Karpas-422 (cell line): ENCODE measurements around the gene PLXNA1. TPM values are rescaled to one million over a fixed set of nuclear protein-coding genes. Genes with fewer than 3 reads are reported as not detected.

Experiments used
- DNase-seq: peaks from one replicate; pipeline ENCODE4 v3.0.0-alpha.2; 2015
- H2AFZ ChIP-seq: fragments of 200-600 bp; sonication (generic); 2 replicates; pipeline ENCODE4 v1.6.1; 2014; ENCODE audit warnings: antibody characterized with exemption, low read length, mixed read lengths
- H3K27ac ChIP-seq: fragments of 200-600 bp; sonication (generic); 2 replicates; pipeline ENCODE4 v1.5.1; 2014; ENCODE audit warnings: mild to moderate bottlenecking, low read length, moderate library complexity
- H3K27me3 ChIP-seq: fragments of 200-600 bp; sonication (generic); 2 replicates; pipeline ENCODE4 v1.6.1; 2014; ENCODE audit warnings: low read length, mixed read lengths
- H3K36me3 ChIP-seq: fragments of 200-600 bp; sonication (generic); 2 replicates; pipeline ENCODE4 v1.6.1; 2014; ENCODE audit warnings: low read length, mixed read lengths; ENCODE audit not compliant: insufficient read depth
- H3K4me1 ChIP-seq: fragments of 200-600 bp; sonication (generic); 2 replicates; pipeline ENCODE4 v1.6.1; 2014; ENCODE audit warnings: mild to moderate bottlenecking, low read length, mixed read lengths
- H3K4me2 ChIP-seq: fragments of 200-600 bp; sonication (generic); 2 replicates; pipeline ENCODE4 v1.6.1; 2014; ENCODE audit warnings: low read length, low read depth, mild to moderate bottlenecking; ENCODE audit not compliant: poor library complexity, severe bottlenecking
- H3K4me3 ChIP-seq: fragments of 200-600 bp; sonication (generic); 2 replicates; pipeline ENCODE4 v1.5.1; 2014; ENCODE audit warnings: mild to moderate bottlenecking, antibody characterized with exemption, low read length, mixed read lengths
- H3K79me2 ChIP-seq: fragments of 200-600 bp; sonication (generic); 2 replicates; pipeline ENCODE4 v1.6.1; 2014; ENCODE audit warnings: mild to moderate bottlenecking, low read length, mixed read lengths
- H3K9ac ChIP-seq: fragments of 200-600 bp; sonication (generic); 2 replicates; pipeline ENCODE4 v1.6.0; 2014; ENCODE audit warnings: low read length
- H3K9me2 ChIP-seq: fragments of 200-600 bp; sonication (generic), shearing (Covaris generic); replicated peaks from 2 replicates; pipeline ENCODE4 v1.6.0; 2014; ENCODE audit warnings: mild to moderate bottlenecking, low read length, moderate library complexity; ENCODE audit not compliant: insufficient read depth
- H3K9me3 ChIP-seq: fragments of 300-700, 200-600 bp; sonication (generic); 2 replicates; pipeline ENCODE4 v1.6.1; 2014; ENCODE audit warnings: low read length, mixed read lengths
- H4K20me1 ChIP-seq: fragments of 200-600 bp; sonication (generic); 2 replicates; pipeline ENCODE4 v1.6.1; 2014; ENCODE audit warnings: mild to moderate bottlenecking, antibody characterized with exemption, low read length, low read depth; ENCODE audit not compliant: insufficient read depth
- total RNA-seq: library from RNA; depleted of rRNA; stranded (reverse); fragments of >200 nt; shearing (Covaris generic); gene quantifications from 2 replicates; pipeline ENCODE4 v1.2.3, GENCODE V29; 2014; ENCODE audit warnings: low replicate concordance

Gene PLXNA1
- total RNA-seq, 1 experiment from 2014 or later, result 7.5 TPM

DNA sequence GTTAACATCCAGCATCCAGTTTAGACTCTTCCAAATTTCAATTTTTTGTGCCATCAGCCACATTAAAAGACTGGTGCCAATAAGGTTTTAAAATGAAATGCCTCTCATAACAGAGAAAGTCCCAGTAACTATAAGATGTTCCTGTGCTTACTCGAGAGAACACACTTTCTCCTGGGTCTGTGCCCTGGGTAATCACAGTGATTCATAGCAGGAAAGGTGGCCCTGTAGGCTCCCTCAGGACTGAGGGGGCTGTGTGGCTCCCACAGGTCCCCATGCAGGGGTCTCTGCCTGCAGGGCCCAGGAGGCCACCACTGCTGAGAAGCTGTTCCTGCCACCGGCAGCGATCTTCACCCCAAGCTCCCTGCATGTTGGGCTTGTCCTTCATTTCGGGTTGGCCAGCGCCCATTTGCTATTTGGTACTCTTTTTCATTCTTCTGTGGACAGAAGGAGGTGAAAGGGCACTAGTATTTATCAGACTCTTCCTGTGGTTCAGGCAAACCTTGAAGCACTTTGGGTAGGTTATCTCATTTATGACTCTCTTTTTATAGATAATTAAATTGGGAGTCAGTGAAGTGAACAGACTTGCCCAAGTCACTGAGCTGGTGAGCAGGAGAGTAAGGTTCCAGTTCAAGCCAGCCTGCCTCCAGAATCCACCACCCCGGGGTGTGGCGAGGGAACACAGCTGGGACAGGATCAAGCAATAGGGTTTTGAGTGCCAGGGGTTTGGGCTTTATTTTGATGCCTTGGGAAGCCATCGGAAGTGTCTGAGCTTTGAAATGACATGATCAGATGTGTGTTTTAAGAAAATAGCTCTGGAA lies 44.2 kb upstream of the PLXNA1 start:
- Histone ChIP-seq H2AFZ (no peak overlapping the region), H3K36me3 (no peaks in the 10 kb centered on the region), H3K9ac (no peak overlapping the region), H3K79me2 (no peaks in the 10 kb centered on the region), H3K4me1 (no peaks in the 10 kb centered on the region), H3K4me3 (no peak overlapping the region), H3K9me3 (no peaks in the 10 kb centered on the region), H3K27ac (no peak overlapping the region), H3K27me3 (no peaks in the 10 kb centered on the region), H4K20me1 (peaks cover 20% of the 10 kb centered on the region; the same call in 1 of the 2 replicates), H3K9me2 (no peaks in the 10 kb centered on the region), H3K4me2 (no peak overlapping the region)
- no peak for DNase-seq

DNA sequence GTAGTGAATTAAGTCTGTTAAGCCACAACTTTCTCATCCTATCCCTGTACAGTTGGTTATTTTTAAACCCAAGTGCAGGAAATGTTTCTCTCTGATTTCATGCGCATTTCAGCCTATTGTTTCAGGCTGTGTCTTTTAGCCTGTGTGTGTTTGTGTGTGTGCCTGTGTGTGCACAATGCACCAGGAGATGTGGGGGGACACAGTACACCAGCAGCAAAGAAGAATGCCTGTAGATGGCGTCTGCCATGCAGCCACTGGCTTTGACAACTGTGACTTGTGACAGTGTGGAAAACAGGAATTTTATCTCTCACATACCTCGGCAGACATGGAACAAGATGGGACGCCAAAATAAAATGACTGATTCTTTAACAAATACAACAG lies 43.6 kb upstream of the PLXNA1 start:
- no peaks in the 10 kb centered on the region for H3K36me3 ChIP-seq
- H3K27ac ChIP-seq, result no peak overlapping the region
- H3K27me3 ChIP-seq, result no peaks in the 10 kb centered on the region
- no peak overlapping the region for H3K4me3 ChIP-seq
- H3K9me2 ChIP-seq, result no peaks in the 10 kb centered on the region
- H4K20me1 ChIP-seq, result peaks cover 24% of the 10 kb centered on the region; the same call in 1 of the 2 replicates
- H2AFZ ChIP-seq, result no peak overlapping the region
- no peak overlapping the region for H3K4me2 ChIP-seq
- no peak overlapping the region for H3K9ac ChIP-seq
- H3K4me1 ChIP-seq, result no peaks in the 10 kb centered on the region
- H3K9me3 ChIP-seq, result no peaks in the 10 kb centered on the region
- DNase-seq, result no peak
- no peaks in the 10 kb centered on the region for H3K79me2 ChIP-seq

DNA sequence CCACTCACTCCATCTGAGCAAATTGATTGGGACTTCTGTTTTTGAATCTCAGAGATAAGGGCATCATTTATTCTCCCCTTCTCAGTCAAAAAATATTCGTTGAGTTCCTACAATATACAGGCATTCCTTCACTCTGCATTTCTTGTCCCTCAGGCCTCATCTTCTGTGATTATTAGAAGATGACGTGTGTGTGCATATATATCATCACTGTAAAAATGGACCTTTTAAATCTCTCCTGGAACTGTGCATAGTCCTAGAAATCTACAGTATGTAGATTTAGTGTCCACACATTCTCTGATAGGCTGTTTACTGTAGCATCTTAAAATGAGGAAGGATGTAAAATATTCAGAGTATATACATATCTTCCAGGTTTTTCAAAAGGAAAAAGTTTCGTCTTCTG lies 43.2 kb upstream of the PLXNA1 start:
- no peaks in the 10 kb centered on the region for H3K4me1 ChIP-seq
- no peak overlapping the region for H3K4me2 ChIP-seq

DNA sequence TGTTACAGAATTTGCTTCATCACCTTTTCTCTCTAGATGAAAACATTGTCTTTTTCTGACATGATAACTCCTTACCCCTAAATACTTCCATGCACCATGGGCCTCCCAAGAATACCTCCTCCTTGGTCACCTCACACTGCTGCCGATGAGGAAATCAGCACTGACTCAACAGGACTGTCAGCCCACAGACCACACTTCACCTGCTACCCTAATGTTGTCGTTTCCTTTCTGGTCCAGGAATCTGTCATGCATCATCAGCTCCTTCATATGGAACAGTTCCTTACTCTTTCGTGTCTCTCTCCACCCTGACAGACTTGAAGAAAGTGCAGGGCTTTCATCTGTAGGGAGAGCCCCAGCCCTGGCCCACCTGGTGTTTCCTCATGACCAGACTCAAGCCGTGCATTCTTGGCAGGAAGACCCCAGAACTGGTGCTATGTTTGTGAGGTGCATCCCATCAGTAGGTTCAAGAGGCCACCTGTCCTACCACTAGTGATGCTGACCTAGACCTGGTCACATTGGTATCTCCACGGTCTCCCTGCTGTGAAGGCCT lies 41.1 kb upstream of the PLXNA1 start:
- H3K27ac ChIP-seq, result no peak overlapping the region

More for the DNA sequence above, 43.2 kb upstream of the PLXNA1 start:
- H3K27ac ChIP-seq, result no peak overlapping the region
- H2AFZ ChIP-seq, result no peak overlapping the region
- DNase-seq, result no peak
- no peaks in the 10 kb centered on the region for H3K9me2 ChIP-seq
- H3K9me3 ChIP-seq, result no peaks in the 10 kb centered on the region
- peaks cover 24% of the 10 kb centered on the region; the same call in 1 of the 2 replicates for H4K20me1 ChIP-seq
- H3K4me3 ChIP-seq, result no peak overlapping the region
- H3K79me2 ChIP-seq, result no peaks in the 10 kb centered on the region
- no peaks in the 10 kb centered on the region for H3K27me3 ChIP-seq
- H3K36me3 ChIP-seq, result no peaks in the 10 kb centered on the region
- H3K9ac ChIP-seq, result no peak overlapping the region

DNA sequence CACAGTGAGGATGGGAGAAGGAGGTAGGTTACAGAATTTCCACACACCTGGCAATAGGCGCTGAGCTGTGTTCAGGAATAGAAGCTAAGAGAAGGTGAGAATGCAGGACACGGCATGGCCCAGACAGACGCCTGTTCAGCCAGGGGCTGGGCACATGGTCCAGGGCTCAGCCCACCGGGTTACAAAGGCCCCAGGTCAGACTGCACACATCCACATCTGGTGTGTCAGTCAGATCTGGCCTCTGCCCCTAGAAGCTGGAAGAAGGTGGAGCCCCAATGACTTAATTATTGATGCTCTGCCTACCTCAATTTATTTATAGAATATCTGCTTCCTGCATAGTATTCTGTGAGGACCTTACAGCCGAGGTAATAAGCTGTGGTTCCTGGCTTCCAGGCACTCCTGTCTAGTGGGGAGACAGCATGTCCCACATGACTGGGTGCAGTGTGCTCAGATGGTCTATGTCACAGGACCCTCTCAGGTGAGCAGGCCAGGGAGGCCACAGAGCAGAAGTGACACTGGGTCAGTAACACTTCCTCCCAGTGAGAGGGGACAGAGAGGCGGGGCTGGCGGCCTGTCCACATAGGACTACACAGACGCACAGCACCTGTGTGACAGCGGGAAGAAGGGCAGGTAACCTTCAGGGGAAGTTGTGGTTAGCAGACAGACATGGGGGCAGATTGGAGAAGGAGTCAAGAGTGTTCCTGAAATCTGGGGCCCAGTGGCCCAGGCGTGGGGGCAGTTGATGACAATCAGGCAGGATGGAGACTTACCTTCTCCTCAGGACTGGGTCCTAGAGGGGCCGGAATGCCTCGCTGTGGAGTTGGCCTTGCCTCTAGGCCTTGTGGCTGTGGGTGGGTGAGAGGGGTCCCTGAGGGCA lies 38.6 kb upstream of the PLXNA1 start:
- H3K36me3 ChIP-seq, result no peaks in the 10 kb centered on the region
- H3K27me3 ChIP-seq, result no peaks in the 10 kb centered on the region
- no peak overlapping the region for H3K27ac ChIP-seq
- no peak overlapping the region for H3K4me3 ChIP-seq
- no peak overlapping the region for H3K4me2 ChIP-seq
- no peaks in the 10 kb centered on the region for H3K9me2 ChIP-seq
- H3K4me1 ChIP-seq, result no peaks in the 10 kb centered on the region
- 0 out of 2 replicates have a peak, but pooled peaks cover 15% of the 10 kb centered on the region for H4K20me1 ChIP-seq
- no peak overlapping the region for H3K9ac ChIP-seq
- no peaks in the 10 kb centered on the region for H3K79me2 ChIP-seq
- H2AFZ ChIP-seq, result no peak overlapping the region
- H3K9me3 ChIP-seq, result no peaks in the 10 kb centered on the region
- no peak for DNase-seq

More for the DNA sequence above, 41.1 kb upstream of the PLXNA1 start:
- no peak overlapping the region for H3K4me2 ChIP-seq
- no peaks in the 10 kb centered on the region for H3K27me3 ChIP-seq
- H3K4me3 ChIP-seq, result no peak overlapping the region
- H3K9me2 ChIP-seq, result no peaks in the 10 kb centered on the region
- H3K9ac ChIP-seq, result no peak overlapping the region
- H3K4me1 ChIP-seq, result no peaks in the 10 kb centered on the region
- H4K20me1 ChIP-seq, result peaks cover 20% of the 10 kb centered on the region; the same call in 1 of the 2 replicates
- no peak overlapping the region for H2AFZ ChIP-seq
- H3K36me3 ChIP-seq, result no peaks in the 10 kb centered on the region
- H3K9me3 ChIP-seq, result no peaks in the 10 kb centered on the region
- no peaks in the 10 kb centered on the region for H3K79me2 ChIP-seq
- no peak for DNase-seq

DNA sequence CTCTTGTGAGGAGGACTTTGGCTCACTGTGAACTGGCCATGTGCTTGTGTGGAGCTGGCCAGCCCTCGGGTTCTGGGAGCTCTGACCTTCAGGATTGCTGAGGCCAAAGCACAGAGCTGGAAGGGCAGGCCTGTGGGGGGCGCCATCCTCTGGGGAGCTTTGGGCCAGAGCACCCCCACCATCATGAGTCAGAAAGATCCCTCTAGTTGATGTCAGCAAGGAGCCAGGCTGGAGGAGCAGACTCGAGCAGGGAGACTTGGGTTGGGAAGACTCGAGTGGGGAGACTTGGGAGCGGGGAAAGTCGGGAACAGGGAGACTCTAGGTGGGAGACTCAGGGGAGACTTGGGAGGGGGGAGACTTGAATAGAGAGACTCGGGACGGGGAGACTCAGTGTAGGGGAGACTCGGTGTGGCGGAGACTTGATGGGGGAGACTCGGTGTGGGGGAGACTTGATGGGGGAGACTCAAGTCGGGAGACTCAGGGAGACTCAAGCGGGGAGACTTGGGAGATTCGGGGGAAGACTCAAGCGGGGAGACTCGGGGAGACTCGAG lies 37.7 kb upstream of the PLXNA1 start:
- Histone ChIP-seq H3K27ac (no peak overlapping the region), H3K36me3 (no peaks in the 10 kb centered on the region), H3K9me3 (no peaks in the 10 kb centered on the region), H3K9ac (no peak overlapping the region), H3K4me3 (no peak overlapping the region), H4K20me1 (0 out of 2 replicates have a peak, but pooled peaks cover 15% of the 10 kb centered on the region), H3K4me2 (no peak overlapping the region), H3K9me2 (no peaks in the 10 kb centered on the region), H3K27me3 (no peaks in the 10 kb centered on the region), H2AFZ (no peak overlapping the region), H3K79me2 (no peaks in the 10 kb centered on the region), H3K4me1 (no peaks in the 10 kb centered on the region)
- no peak for DNase-seq

DNA sequence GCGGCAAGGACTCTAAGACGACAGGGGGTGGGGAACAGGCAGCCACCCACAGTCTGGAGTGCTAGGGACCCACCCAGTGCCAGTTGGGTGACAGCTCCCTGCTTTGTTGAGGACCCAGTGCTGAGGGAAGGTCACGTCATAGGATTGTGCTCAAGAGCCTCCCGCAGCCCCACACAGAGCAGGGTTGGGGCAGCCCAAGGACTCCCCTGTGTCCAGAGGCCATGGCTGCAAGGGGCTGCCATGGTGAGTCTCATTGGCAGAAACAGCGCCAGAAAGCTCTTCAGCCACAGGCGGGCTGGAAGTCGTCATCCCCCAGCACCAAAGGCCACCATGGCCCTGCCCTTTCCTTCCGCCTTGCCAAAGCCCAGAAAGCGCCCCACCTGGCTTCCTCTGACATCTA lies 37.0 kb upstream of the PLXNA1 start:
- Histone ChIP-seq H3K9me2 (no peaks in the 10 kb centered on the region), H3K27me3 (no peaks in the 10 kb centered on the region), H2AFZ (no peak overlapping the region), H3K9ac (no peak overlapping the region), H3K79me2 (no peaks in the 10 kb centered on the region), H3K4me1 (no peaks in the 10 kb centered on the region), H3K4me2 (no peak overlapping the region), H3K9me3 (no peaks in the 10 kb centered on the region), H3K27ac (no peak overlapping the region), H3K36me3 (no peaks in the 10 kb centered on the region), H3K4me3 (no peak overlapping the region), H4K20me1 (0 out of 2 replicates have a peak, but pooled peaks cover 15% of the 10 kb centered on the region)
- DNase-seq, result no peak
